NCI-H1105 (cell line): Measurements from ENCODE around the gene MN1.

Source experiments
- DNase-seq: peaks from one replicate; lab custom pipeline; 2025; lab: John Stamatoyannopoulos, UW

Gene MN1

GRCh38 chr22:27825174-27825573 is 23.6 kb upstream of the MN1 start:
- no peak for DNase-seq

- DNase-seq, result no peak
Observed at GRCh38 chr22:27823221-27823620, 21.7 kb upstream of the MN1 start.

- DNase-seq, result no peak
Observed at GRCh38 chr22:27820896-27821866, 19.6 kb upstream of the MN1 start.

- DNase-seq, result no peak
Observed at GRCh38 chr22:27816552-27816951, 15.0 kb upstream of the MN1 start.

- DNase-seq, result no peak
Observed at GRCh38 chr22:27815826-27816530, 14.4 kb upstream of the MN1 start.

- DNase-seq, result no peak
Observed at GRCh38 chr22:27814993-27815392, 13.4 kb upstream of the MN1 start.

GRCh38 chr22:27811778-27812177 is 10.2 kb upstream of the MN1 start:
- DNase-seq, result no peak

- DNase-seq, result no peak
Observed at GRCh38 chr22:27810609-27811151, 9.1 kb upstream of the MN1 start.

- DNase-seq, result no peak
Observed at GRCh38 chr22:27809700-27810608, 8.4 kb upstream of the MN1 start.

- no peak for DNase-seq
Observed at GRCh38 chr22:27809226-27809603, 7.7 kb upstream of the MN1 start.

GRCh38 chr22:27808451-27809225 is 7.1 kb upstream of the MN1 start:
- DNase-seq, result no peak

GRCh38 chr22:27805841-27806240 is 4.3 kb upstream of the MN1 start:
- no peak for DNase-seq

- DNase-seq, result no peak
Observed at GRCh38 chr22:27804470-27805297, 3.1 kb upstream of the MN1 start.

GRCh38 chr22:27803841-27804415 is 2.4 kb upstream of the MN1 start:
- DNase-seq, result no peak

- no peak for DNase-seq
Observed at GRCh38 chr22:27802346-27803073, 954 bp upstream of the MN1 start.

GRCh38 chr22:27801202-27801615 is 347 bp downstream of the MN1 start:
- no peak for DNase-seq

- DNase-seq, result no peak
Observed at GRCh38 chr22:27800250-27801201, 1.0 kb downstream of the MN1 start.

GRCh38 chr22:27799827-27800249 is 1.7 kb downstream of the MN1 start:
- no peak for DNase-seq
